Measurements from ENCODE around the gene PDXDC1. TPM values are rescaled to one million over a fixed set of nuclear protein-coding genes. Genes with fewer than 3 reads are reported as not detected.

The PDXDC1 gene
- total and polyA plus RNA-seq, 2 donors (not counting 1 experiment from before 2014, with no cell fraction given): 48.1 to 103 TPM

- Mint-ChIP-seq H3K4me3 (no peak overlapping the region), H3K27ac (no peak overlapping the region), H3K9me3 (ENCODE audit: insufficient read depth) (no peaks in the 10 kb centered on the region), H3K27me3 (no peaks in the 10 kb centered on the region), H3K4me1 (no peaks in the 10 kb centered on the region)
- ATAC-seq (ENCODE audit: low read depth) (no peak), DNase-seq (no peak)
- H3K9me3 ChIP-seq (ENCODE audit: control extremely low read depth in 1 of 3, control insufficient read depth in 2 of 3, insufficient read depth in 1 of 3, low read length in 2 of 3): no peaks in the 10 kb centered on the region
- WGBS (ENCODE audit: insufficient coverage): no CpG with 5 or more reads among the region's 4 CpGs
- H3K4me2 ChIP-seq (replicated peaks; ENCODE audit: low read depth, low read length, poor library complexity, severe bottlenecking): no peak overlapping the region
- no peak overlapping the region for H2AFZ ChIP-seq (ENCODE audit: insufficient read depth, low read depth, low read length, poor library complexity, severe bottlenecking)
- H3K27me3 ChIP-seq (replicated peaks in 1 of 4; ENCODE audit: control extremely low read depth in 1 of 4, control insufficient read depth in 3 of 4, insufficient read depth in 4 of 4, low read length in 3 of 4): no peaks in the 10 kb centered on the region
- no peaks in the 10 kb centered on the region for H3K4me1 ChIP-seq (ENCODE audit: control insufficient read depth in 2 of 2, insufficient read depth in 2 of 2, low read length in 2 of 2)
- TF ChIP-seq CTCF (IDR thresholded peaks at IDR 0.05) (no peak), EZH2 (IDR thresholded peaks at IDR 0.05; ENCODE audit: borderline replicate concordance, insufficient read depth, low read depth, low read length, poor library complexity, severe bottlenecking) (no peak)
- H3K9ac ChIP-seq (ENCODE audit: low read length): no peak overlapping the region
- no peaks in the 10 kb centered on the region for H4K20me1 ChIP-seq (ENCODE audit: control insufficient read depth, insufficient read depth, low read length, poor library complexity, severe bottlenecking)
- ChIA-PET CTCF (no interaction called here), POLR2A (no interaction called here)
- H3K4me3 ChIP-seq (ENCODE audit: control extremely low read depth in 1 of 5, extremely low read depth in 1 of 5, insufficient read depth in 1 of 5, low read depth in 2 of 5, low read length in 4 of 5): no peak overlapping the region
- H3K79me2 ChIP-seq (ENCODE audit: control insufficient read depth, insufficient read depth, low read length): no peaks in the 10 kb centered on the region
- H3K36me3 ChIP-seq (replicated peaks in 1 of 2; ENCODE audit: control extremely low read depth in 1 of 2, control insufficient read depth in 1 of 2, extremely low read depth in 1 of 2, insufficient read depth in 2 of 2, low read length in 1 of 2): peaks cover 16 to 87% of the 10 kb centered on the region in 2 experiments
- intact Hi-C loops (cut with micrococcal nuclease): no loop called here
- H3K27ac ChIP-seq (ENCODE audit: low read length in 2 of 2): no peak overlapping the region
Observed at GRCh38 chr16:15037745-15038144, 62.9 kb downstream of the PDXDC1 start.

GRCh38 chr16:15038689-15039088, 63.9 kb downstream of the PDXDC1 start:
- intact Hi-C loops (cut with micrococcal nuclease): no loop called here
- POLR2A ChIA-PET: no interaction called here
- WGBS (ENCODE audit: insufficient coverage): 98% methylated on average over 9 of the region's 9 CpGs

More at GRCh38 chr16:15038689-15039088, 63.9 kb downstream of the PDXDC1 start:
- no peaks in the 10 kb centered on the region for H4K20me1 ChIP-seq (ENCODE audit: control insufficient read depth, insufficient read depth, low read length, poor library complexity, severe bottlenecking)
- Mint-ChIP-seq H3K27ac (no peak overlapping the region), H3K4me3 (no peak overlapping the region), H3K9me3 (ENCODE audit: insufficient read depth) (no peaks in the 10 kb centered on the region), H3K4me1 (no peaks in the 10 kb centered on the region), H3K27me3 (no peaks in the 10 kb centered on the region)
- no peak overlapping the region for H3K4me3 ChIP-seq (ENCODE audit: control extremely low read depth in 1 of 5, extremely low read depth in 1 of 5, insufficient read depth in 1 of 5, low read depth in 2 of 5, low read length in 4 of 5)
- no peak overlapping the region for H2AFZ ChIP-seq (ENCODE audit: insufficient read depth, low read depth, low read length, poor library complexity, severe bottlenecking)
- H3K4me1 ChIP-seq (ENCODE audit: control insufficient read depth in 2 of 2, insufficient read depth in 2 of 2, low read length in 2 of 2): no peaks in the 10 kb centered on the region
- CTCF ChIA-PET: no interaction called here
- DNase-seq (no peak), ATAC-seq (ENCODE audit: low read depth) (no peak)
- peaks cover 14 to 77% of the 10 kb centered on the region in 2 experiments for H3K36me3 ChIP-seq (replicated peaks in 1 of 2; ENCODE audit: control extremely low read depth in 1 of 2, control insufficient read depth in 1 of 2, extremely low read depth in 1 of 2, insufficient read depth in 2 of 2, low read length in 1 of 2)
- H3K4me2 ChIP-seq (replicated peaks; ENCODE audit: low read depth, low read length, poor library complexity, severe bottlenecking): no peak overlapping the region
- H3K27me3 ChIP-seq (replicated peaks in 1 of 4; ENCODE audit: control extremely low read depth in 1 of 4, control insufficient read depth in 3 of 4, insufficient read depth in 4 of 4, low read length in 3 of 4): no peaks in the 10 kb centered on the region
- no peak overlapping the region for H3K9ac ChIP-seq (ENCODE audit: low read length)
- H3K9me3 ChIP-seq (ENCODE audit: control extremely low read depth in 1 of 3, control insufficient read depth in 2 of 3, insufficient read depth in 1 of 3, low read length in 2 of 3): no peaks in the 10 kb centered on the region
- no peaks in the 10 kb centered on the region for H3K79me2 ChIP-seq (ENCODE audit: control insufficient read depth, insufficient read depth, low read length)
- no peak for TF ChIP-seq CTCF (IDR thresholded peaks at IDR 0.05)
- TF ChIP-seq EZH2 (IDR thresholded peaks at IDR 0.05; ENCODE audit: borderline replicate concordance, insufficient read depth, low read depth, low read length, poor library complexity, severe bottlenecking): no peak
- H3K27ac ChIP-seq (ENCODE audit: low read length in 2 of 2): no peak overlapping the region

Data from B cell (primary cell).